ENCODE measurements around the gene IDH3B. TPM values are rescaled to one million over a fixed set of nuclear protein-coding genes. Genes with fewer than 3 reads are reported as not detected.
A peak's percentile ranks its signal among the peaks of the same experiment; 100 is the strongest.

The IDH3B gene
- total and polyA plus RNA-seq, 9 of the 15 experiments (the other 6 are each of a cell fraction or from before 2014, with no cell fraction given) = 91.7 to 224 (median 155) TPM

DNA sequence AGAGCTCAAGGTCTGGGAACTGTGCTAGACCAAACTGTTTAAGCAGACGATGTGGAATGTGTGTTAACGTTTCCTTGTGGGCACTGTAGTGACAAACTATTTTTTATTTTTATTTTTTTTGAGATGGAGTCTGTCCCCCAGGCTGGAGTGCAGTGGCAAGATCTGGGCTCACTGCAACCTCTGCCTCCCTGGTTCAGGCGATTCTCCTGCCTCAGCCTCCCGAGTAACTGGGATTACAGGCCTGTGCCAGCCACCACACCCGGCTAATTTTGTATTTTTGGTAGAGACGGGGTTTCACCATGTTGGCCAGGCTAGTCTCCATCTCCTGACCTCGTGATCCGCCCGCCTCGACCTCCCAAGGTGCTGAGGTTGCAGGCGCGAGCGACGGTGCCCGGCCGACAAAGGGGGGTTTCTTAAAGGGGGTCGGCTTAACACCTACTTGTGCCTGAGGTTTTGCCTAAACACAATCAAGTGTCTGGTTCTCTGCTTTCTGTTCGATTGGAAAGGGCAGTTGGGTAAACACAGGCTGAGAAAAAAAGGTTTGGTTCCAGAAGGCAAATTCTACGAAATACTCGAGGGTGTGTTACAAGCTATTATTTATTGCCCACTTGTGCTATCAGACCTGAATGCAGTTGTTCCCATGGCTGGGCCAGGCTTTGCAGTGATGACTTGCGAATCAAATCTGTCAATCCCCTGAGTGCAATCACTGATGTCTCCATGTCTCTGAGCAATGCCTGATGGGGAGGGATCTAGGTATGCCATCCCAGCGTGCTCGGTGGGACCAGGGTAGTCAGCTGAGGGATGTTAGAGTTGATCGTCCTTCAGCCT, 10.2 kb downstream of the IDH3B start:
- in situ Hi-C loops (cut with MboI) (no loop called here), intact Hi-C loops (cut with micrococcal nuclease) (loop anchor here (5.0 kb wide), 2 partner anchors 126 to 186 kb away; no protein-coding TSS in a partner anchor)
- Histone ChIP-seq H3K27ac (ENCODE audit: extremely low read depth, low read depth, low read length) (peak overlapping the region; percentile 80), H3K4me1 (replicated peaks in 1 of 2; ENCODE audit: control insufficient read depth in 2 of 2, insufficient read depth in 2 of 2, low read length in 2 of 2) (peaks cover 19 to 22% of the 10 kb centered on the region in 2 experiments; a peak in 4 of 5 replicates), H3K36me3 (ENCODE audit: control insufficient read depth, insufficient read depth, low read length) (peaks cover 61% of the 10 kb centered on the region), H3K79me2 (ENCODE audit: control insufficient read depth, insufficient read depth, low read length) (peaks cover 60% of the 10 kb centered on the region), H3K4me2 (ENCODE audit: insufficient read depth, low read length) (peak overlapping the region; percentile 97), H4K20me1 (replicated peaks; ENCODE audit: control insufficient read depth, insufficient read depth, low read length) (peaks cover 40% of the 10 kb centered on the region), H3K9me1 (ENCODE audit: control insufficient read depth, insufficient read depth, low read length) (peaks cover 15% of the 10 kb centered on the region), H3K27me3 (ENCODE audit: control insufficient read depth in 2 of 2, insufficient read depth in 2 of 2, low read length in 2 of 2) (no peaks in the 10 kb centered on the region), H3K9me3 (replicated peaks; ENCODE audit: control insufficient read depth, insufficient read depth, low read depth, low read length) (no peaks in the 10 kb centered on the region), H2AFZ (ENCODE audit: low read depth, low read length) (no peak overlapping the region), H3K9ac (ENCODE audit: insufficient read depth in 1 of 2, low read depth in 2 of 2, low read length in 2 of 2) (peak overlapping the region; percentile 94 to 99), H3K4me3 (peak overlapping the region; percentile 70)
- BruUV-seq (replicated peaks) = no TSS peak
- no peak for ATAC-seq
- CTCF ChIA-PET (ENCODE audit: low intra/inter-chr PET ratio) = no interaction called here
- 1% methylated on average over 21 of the region's 24 CpGs for WGBS (ENCODE audit: insufficient coverage, low coverage, missing lambda C conversion rate)
- POLR2A ChIA-PET = interaction anchor here (0.6 to 4.1 kb wide), 10 partner anchors 8 to 500 kb away, joined by 3 to 46 read pairs (median 3); partner anchors contain the start of genes IDH3B and SNRPB
- FAIRE-seq = no peak
- no peak for DNase-seq (ENCODE audit: extremely low read depth in 1 of 4, low spot score in 3 of 4)
- TF ChIP-seq DPF2 (IDR thresholded peaks at IDR 0.05) (no peak), HDAC1 (IDR thresholded peaks at IDR 0.05) (no peak), ERF (CRISPR knock-in tag; IDR thresholded peaks at IDR 0.05) (no peak), TOE1 (IDR thresholded peaks at IDR 0.05; ENCODE audit: borderline replicate concordance) (no peak), TOE1 (CRISPR knock-in tag; IDR thresholded peaks at IDR 0.05; ENCODE audit: borderline replicate concordance, low read depth) (peak; percentile 35; the same call in 1 of the 2 replicates), JUND (IDR thresholded peaks at IDR 0.05; ENCODE audit: borderline replicate concordance, low read depth, low read length) (no peak), JUND (tag; IDR thresholded peaks at IDR 0.05; ENCODE audit: borderline replicate concordance, low read depth, low read length) (no peak), SNRNP70 (optimal IDR thresholded peaks at IDR 0.05; ENCODE audit: low read depth, low read length) (no peak), PTBP1 (IDR thresholded peaks at IDR 0.05; ENCODE audit: low read depth, low read length) (no peak), RBFOX2 (IDR thresholded peaks at IDR 0.05; ENCODE audit: low read depth, low read length) (no peak), TCF7L2 (IDR thresholded peaks at IDR 0.05; ENCODE audit: low read depth, low read length) (no peak), GABPB1 (CRISPR knock-in tag; IDR thresholded peaks at IDR 0.05) (peak; percentile 36; the same call in 1 of the 2 replicates), XRCC3 (IDR thresholded peaks at IDR 0.05) (no peak), CEBPB (tag; IDR thresholded peaks at IDR 0.05) (no peak), ELF1 (tag; IDR thresholded peaks at IDR 0.05) (no peak), ZFP36 (IDR thresholded peaks at IDR 0.05; ENCODE audit: low read depth, low read length, partially characterized antibody) (no peak), CBFB (CRISPR knock-in tag; IDR thresholded peaks at IDR 0.05) (no peak)
- TF ChIP-seq, protein P1, sequence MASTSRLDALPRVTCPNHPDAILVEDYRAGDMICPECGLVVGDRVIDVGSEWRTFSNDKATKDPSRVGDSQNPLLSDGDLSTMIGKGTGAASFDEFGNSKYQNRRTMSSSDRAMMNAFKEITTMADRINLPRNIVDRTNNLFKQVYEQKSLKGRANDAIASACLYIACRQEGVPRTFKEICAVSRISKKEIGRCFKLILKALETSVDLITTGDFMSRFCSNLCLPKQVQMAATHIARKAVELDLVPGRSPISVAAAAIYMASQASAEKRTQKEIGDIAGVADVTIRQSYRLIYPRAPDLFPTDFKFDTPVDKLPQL (IDR thresholded peaks at IDR 0.05; ENCODE audit: extremely low read depth, insufficient read length) = no peak
- TF ChIP-seq, protein P2, sequence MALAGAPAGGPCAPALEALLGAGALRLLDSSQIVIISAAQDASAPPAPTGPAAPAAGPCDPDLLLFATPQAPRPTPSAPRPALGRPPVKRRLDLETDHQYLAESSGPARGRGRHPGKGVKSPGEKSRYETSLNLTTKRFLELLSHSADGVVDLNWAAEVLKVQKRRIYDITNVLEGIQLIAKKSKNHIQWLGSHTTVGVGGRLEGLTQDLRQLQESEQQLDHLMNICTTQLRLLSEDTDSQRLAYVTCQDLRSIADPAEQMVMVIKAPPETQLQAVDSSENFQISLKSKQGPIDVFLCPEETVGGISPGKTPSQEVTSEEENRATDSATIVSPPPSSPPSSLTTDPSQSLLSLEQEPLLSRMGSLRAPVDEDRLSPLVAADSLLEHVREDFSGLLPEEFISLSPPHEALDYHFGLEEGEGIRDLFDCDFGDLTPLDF (CRISPR knock-in tag; IDR thresholded peaks at IDR 0.05) = no peak
- TF ChIP-seq, protein P3, sequence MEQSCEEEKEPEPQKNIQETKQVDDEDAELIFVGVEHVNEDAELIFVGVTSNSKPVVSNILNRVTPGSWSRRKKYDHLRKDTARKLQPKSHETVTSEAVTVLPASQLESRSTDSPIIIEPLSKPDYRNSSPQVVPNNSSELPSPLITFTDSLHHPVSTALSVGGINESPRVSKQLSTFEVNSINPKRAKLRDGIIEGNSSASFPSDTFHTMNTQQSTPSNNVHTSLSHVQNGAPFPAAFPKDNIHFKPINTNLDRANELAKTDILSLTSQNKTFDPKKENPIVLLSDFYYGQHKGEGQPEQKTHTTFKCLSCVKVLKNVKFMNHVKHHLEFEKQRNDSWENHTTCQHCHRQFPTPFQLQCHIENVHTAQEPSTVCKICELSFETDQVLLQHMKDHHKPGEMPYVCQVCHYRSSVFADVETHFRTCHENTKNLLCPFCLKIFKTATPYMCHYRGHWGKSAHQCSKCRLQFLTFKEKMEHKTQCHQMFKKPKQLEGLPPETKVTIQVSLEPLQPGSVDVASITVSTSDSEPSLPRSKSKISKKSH (CRISPR knock-in tag; IDR thresholded peaks at IDR 0.05) = no peak

All from K562 (cell line).